WTC11 (cell line): ENCODE measurements around the gene STXBP6. TPM values are rescaled to one million over a fixed set of nuclear protein-coding genes. Genes with fewer than 3 reads are reported as not detected.
A peak's percentile ranks its signal among the peaks of the same experiment; 100 is the strongest.

Source experiments
- ATAC-seq: fragments of 200-7000 bp; cut with Tn5 transposase; 2 replicates; pipeline ENCODE4 v1.10.0; 2021; ENCODE audit warnings: mild to moderate bottlenecking, moderate library complexity
- CTCF ChIA-PET: fragments of 300-600 bp; sonication (Branson Sonifier 250); formaldehyde crosslinking; loops from one replicate; lab custom pipeline; 2021; ENCODE audit warnings: antibody characterized with exemption; lab: Charles Lee
- POLR2A ChIA-PET: fragments of 350-600 bp; sonication (Branson Sonifier 250); formaldehyde crosslinking; loops from one replicate; lab custom pipeline; 2021; ENCODE audit warnings: antibody characterized with exemption; lab: Charles Lee
- DNase-seq: peaks from one replicate; pipeline ENCODE4 v3.0.0; 2021; ENCODE audit warnings: low spot score
- H3K27ac Mint-ChIP-seq: 2 replicates; pipeline ENCODE4 v1.8.0; 2021; ENCODE audit warnings: mixed read lengths
- H3K27me3 Mint-ChIP-seq: 2 replicates; pipeline ENCODE4 v1.8.0; 2021; ENCODE audit warnings: low read depth, mild to moderate bottlenecking, moderate library complexity, mixed read lengths
- H3K36me3 Mint-ChIP-seq: 2 replicates; pipeline ENCODE4 v1.8.0; 2021; ENCODE audit warnings: mixed read lengths
- H3K4me1 Mint-ChIP-seq: 2 replicates; pipeline ENCODE4 v1.8.0; 2022; ENCODE audit warnings: mixed read lengths
- H3K4me3 Mint-ChIP-seq: 2 replicates; pipeline ENCODE4 v1.8.0; 2021; ENCODE audit warnings: mild to moderate bottlenecking, moderate library complexity, mixed read lengths
- H3K9me3 Mint-ChIP-seq: 2 replicates; pipeline ENCODE4 v1.8.0; 2021; ENCODE audit warnings: mixed read lengths
- FOXK1 ChIP-seq: sonication (generic); formaldehyde crosslinking; IDR thresholded peaks from 2 replicates; pipeline ENCODE4 v1.8.0; 2022; ENCODE audit warnings: mild to moderate bottlenecking, moderate library complexity, missing genetic modification reagents
- JUN ChIP-seq: sonication (generic); formaldehyde crosslinking; IDR thresholded peaks from 2 replicates; pipeline ENCODE4 v1.8.0; 2023; ENCODE audit warnings: mild to moderate bottlenecking, missing genetic modification reagents
- MXD4 ChIP-seq: fragments of 250-450 bp; sonication (Bioruptor Pico); IDR thresholded peaks from 2 replicates; pipeline ENCODE4 v1.8.0; 2021; ENCODE audit warnings: mild to moderate bottlenecking, moderate library complexity, borderline replicate concordance
- NFYB ChIP-seq: sonication (generic); formaldehyde crosslinking; conservative IDR thresholded peaks from 2 replicates; pipeline ENCODE4 v1.8.0; 2022; ENCODE audit warnings: low read depth, missing genetic modification reagents
- NR1H2 ChIP-seq: sonication (generic); formaldehyde crosslinking; IDR thresholded peaks from 2 replicates; pipeline ENCODE4 v1.9.0; 2021; ENCODE audit warnings: mild to moderate bottlenecking, moderate library complexity, missing genetic modification reagents
- OVOL2 ChIP-seq: fragments of 250-450 bp; sonication (Bioruptor Pico); IDR thresholded peaks from 2 replicates; pipeline ENCODE4 v1.9.0; 2021; ENCODE audit warnings: mild to moderate bottlenecking, borderline replicate concordance
- RORB ChIP-seq: fragments of 250-450 bp; sonication (Bioruptor Pico); IDR thresholded peaks from 2 replicates; pipeline ENCODE4 v1.9.0; 2021; ENCODE audit warnings: mild to moderate bottlenecking
- SOX15 ChIP-seq: fragments of 250-450 bp; sonication (Bioruptor Pico); IDR thresholded peaks from 2 replicates; pipeline ENCODE4 v1.9.0; 2021; ENCODE audit warnings: mild to moderate bottlenecking
- TEAD4 ChIP-seq: sonication (generic); formaldehyde crosslinking; IDR thresholded peaks from 2 replicates; pipeline ENCODE4 v1.8.0; 2022; ENCODE audit warnings: mild to moderate bottlenecking, missing genetic modification reagents
- ZNF219 ChIP-seq: sonication (generic); formaldehyde crosslinking; IDR thresholded peaks from 2 replicates; pipeline ENCODE4 v1.8.0; 2023; ENCODE audit warnings: missing genetic modification reagents, mild to moderate bottlenecking, borderline replicate concordance
- ZNF396 ChIP-seq: fragments of 250-450 bp; sonication (Bioruptor Pico); IDR thresholded peaks from 2 replicates; pipeline ENCODE4 v1.8.0; 2021; ENCODE audit warnings: mild to moderate bottlenecking, moderate library complexity, borderline replicate concordance
- ZNF423 ChIP-seq: fragments of 250-450 bp; sonication (Bioruptor Pico); IDR thresholded peaks from 2 replicates; pipeline ENCODE4 v2.1.2; 2022; ENCODE audit warnings: mild to moderate bottlenecking, moderate library complexity
- total RNA-seq: library from RNA; stranded (reverse); gene quantifications from 3 replicates; pipeline ENCODE4 v1.2.3, GENCODE V29; 2021
- TF ChIP-seq, protein P1 (sequence below): sonication (generic); formaldehyde crosslinking; IDR thresholded peaks from 2 replicates; pipeline ENCODE4 v1.8.0; 2022; ENCODE audit warnings: mild to moderate bottlenecking, missing genetic modification reagents
- TF ChIP-seq, protein P2 (sequence below): fragments of 250-450 bp; sonication (Bioruptor Pico); IDR thresholded peaks from 2 replicates; pipeline ENCODE4 v1.9.0; 2021; ENCODE audit warnings: mild to moderate bottlenecking, borderline replicate concordance
- TF ChIP-seq, protein P3 (sequence below): sonication (generic); formaldehyde crosslinking; IDR thresholded peaks from 2 replicates; pipeline ENCODE4 v1.8.0; 2022; ENCODE audit warnings: mild to moderate bottlenecking, missing genetic modification reagents
- TF ChIP-seq, protein P4 (sequence below): sonication (generic); formaldehyde crosslinking; IDR thresholded peaks from 2 replicates; pipeline ENCODE4 v1.8.1; 2023; ENCODE audit warnings: mild to moderate bottlenecking, missing genetic modification reagents, moderate library complexity
- TF ChIP-seq, protein P5 (sequence below): sonication (generic); formaldehyde crosslinking; IDR thresholded peaks from 2 replicates; pipeline ENCODE4 v1.8.1; 2023; ENCODE audit warnings: mild to moderate bottlenecking, missing genetic modification reagents, moderate library complexity
- TF ChIP-seq, protein P6 (sequence below): fragments of 250-450 bp; sonication (Bioruptor Pico); IDR thresholded peaks from 2 replicates; pipeline ENCODE4 v2.1.2; 2022; ENCODE audit warnings: mild to moderate bottlenecking, moderate library complexity
- TF ChIP-seq, protein P7 (sequence below): fragments of 250-450 bp; sonication (Bioruptor Pico); IDR thresholded peaks from 2 replicates; pipeline ENCODE4 v1.9.0; 2021; ENCODE audit warnings: mild to moderate bottlenecking

Gene STXBP6
- total RNA-seq, 1 experiment from 2014 or later: 4.2 TPM

DNA sequence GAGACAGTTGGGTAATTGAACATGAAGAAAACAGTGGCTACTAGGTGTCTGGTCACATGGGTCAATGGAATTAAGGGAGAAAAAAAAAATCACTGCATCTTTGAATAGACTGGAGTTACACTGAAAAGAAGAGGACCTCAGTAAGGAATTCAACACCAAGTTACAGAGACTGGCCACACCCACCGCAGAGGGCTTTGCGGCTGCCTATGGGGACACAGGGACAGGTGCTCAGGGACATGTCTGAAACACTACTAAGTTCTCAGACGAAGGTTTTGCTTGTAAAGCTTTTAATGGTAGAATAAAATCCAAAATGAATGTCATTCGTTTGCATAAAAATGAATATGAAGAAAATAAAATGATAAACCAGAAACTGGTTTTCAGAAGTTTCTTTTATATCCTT lies 93.8 kb downstream of the STXBP6 start:
- no peak for TF ChIP-seq NR1H2 (CRISPR knock-in tag)
- TF ChIP-seq, protein P1, sequence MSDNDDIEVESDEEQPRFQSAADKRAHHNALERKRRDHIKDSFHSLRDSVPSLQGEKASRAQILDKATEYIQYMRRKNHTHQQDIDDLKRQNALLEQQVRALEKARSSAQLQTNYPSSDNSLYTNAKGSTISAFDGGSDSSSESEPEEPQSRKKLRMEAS: no peak
- TF ChIP-seq, protein P2, sequence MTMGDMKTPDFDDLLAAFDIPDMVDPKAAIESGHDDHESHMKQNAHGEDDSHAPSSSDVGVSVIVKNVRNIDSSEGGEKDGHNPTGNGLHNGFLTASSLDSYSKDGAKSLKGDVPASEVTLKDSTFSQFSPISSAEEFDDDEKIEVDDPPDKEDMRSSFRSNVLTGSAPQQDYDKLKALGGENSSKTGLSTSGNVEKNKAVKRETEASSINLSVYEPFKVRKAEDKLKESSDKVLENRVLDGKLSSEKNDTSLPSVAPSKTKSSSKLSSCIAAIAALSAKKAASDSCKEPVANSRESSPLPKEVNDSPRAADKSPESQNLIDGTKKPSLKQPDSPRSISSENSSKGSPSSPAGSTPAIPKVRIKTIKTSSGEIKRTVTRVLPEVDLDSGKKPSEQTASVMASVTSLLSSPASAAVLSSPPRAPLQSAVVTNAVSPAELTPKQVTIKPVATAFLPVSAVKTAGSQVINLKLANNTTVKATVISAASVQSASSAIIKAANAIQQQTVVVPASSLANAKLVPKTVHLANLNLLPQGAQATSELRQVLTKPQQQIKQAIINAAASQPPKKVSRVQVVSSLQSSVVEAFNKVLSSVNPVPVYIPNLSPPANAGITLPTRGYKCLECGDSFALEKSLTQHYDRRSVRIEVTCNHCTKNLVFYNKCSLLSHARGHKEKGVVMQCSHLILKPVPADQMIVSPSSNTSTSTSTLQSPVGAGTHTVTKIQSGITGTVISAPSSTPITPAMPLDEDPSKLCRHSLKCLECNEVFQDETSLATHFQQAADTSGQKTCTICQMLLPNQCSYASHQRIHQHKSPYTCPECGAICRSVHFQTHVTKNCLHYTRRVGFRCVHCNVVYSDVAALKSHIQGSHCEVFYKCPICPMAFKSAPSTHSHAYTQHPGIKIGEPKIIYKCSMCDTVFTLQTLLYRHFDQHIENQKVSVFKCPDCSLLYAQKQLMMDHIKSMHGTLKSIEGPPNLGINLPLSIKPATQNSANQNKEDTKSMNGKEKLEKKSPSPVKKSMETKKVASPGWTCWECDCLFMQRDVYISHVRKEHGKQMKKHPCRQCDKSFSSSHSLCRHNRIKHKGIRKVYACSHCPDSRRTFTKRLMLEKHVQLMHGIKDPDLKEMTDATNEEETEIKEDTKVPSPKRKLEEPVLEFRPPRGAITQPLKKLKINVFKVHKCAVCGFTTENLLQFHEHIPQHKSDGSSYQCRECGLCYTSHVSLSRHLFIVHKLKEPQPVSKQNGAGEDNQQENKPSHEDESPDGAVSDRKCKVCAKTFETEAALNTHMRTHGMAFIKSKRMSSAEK (CRISPR knock-in tag): no peak
- TF ChIP-seq ZNF219 (CRISPR knock-in tag): no peak
- TF ChIP-seq TEAD4: no peak
- TF ChIP-seq, protein P3, sequence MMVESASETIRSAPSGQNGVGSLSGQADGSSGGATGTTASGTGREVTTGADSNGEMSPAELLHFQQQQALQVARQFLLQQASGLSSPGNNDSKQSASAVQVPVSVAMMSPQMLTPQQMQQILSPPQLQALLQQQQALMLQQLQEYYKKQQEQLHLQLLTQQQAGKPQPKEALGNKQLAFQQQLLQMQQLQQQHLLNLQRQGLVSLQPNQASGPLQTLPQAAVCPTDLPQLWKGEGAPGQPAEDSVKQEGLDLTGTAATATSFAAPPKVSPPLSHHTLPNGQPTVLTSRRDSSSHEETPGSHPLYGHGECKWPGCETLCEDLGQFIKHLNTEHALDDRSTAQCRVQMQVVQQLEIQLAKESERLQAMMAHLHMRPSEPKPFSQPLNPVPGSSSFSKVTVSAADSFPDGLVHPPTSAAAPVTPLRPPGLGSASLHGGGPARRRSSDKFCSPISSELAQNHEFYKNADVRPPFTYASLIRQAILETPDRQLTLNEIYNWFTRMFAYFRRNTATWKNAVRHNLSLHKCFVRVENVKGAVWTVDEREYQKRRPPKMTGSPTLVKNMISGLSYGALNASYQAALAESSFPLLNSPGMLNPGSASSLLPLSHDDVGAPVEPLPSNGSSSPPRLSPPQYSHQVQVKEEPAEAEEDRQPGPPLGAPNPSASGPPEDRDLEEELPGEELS (CRISPR knock-in tag): no peak
- no peak for TF ChIP-seq NFYB
- TF ChIP-seq, protein P4, sequence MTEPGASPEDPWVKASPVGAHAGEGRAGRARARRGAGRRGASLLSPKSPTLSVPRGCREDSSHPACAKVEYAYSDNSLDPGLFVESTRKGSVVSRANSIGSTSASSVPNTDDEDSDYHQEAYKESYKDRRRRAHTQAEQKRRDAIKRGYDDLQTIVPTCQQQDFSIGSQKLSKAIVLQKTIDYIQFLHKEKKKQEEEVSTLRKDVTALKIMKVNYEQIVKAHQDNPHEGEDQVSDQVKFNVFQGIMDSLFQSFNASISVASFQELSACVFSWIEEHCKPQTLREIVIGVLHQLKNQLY (CRISPR knock-in tag): no peak
- no peak for TF ChIP-seq MXD4
- TF ChIP-seq, protein P5, sequence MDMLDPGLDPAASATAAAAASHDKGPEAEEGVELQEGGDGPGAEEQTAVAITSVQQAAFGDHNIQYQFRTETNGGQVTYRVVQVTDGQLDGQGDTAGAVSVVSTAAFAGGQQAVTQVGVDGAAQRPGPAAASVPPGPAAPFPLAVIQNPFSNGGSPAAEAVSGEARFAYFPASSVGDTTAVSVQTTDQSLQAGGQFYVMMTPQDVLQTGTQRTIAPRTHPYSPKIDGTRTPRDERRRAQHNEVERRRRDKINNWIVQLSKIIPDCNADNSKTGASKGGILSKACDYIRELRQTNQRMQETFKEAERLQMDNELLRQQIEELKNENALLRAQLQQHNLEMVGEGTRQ (CRISPR knock-in tag): no peak
- TF ChIP-seq JUN (CRISPR knock-in tag): no peak
- TF ChIP-seq, protein P6, sequence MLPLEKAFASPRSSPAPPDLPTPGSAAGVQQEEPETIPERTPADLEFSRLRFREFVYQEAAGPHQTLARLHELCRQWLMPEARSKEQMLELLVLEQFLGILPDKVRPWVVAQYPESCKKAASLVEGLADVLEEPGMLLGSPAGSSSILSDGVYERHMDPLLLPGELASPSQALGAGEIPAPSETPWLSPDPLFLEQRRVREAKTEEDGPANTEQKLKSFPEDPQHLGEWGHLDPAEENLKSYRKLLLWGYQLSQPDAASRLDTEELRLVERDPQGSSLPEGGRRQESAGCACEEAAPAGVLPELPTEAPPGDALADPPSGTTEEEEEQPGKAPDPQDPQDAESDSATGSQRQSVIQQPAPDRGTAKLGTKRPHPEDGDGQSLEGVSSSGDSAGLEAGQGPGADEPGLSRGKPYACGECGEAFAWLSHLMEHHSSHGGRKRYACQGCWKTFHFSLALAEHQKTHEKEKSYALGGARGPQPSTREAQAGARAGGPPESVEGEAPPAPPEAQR (CRISPR knock-in tag): no peak
- TF ChIP-seq FOXK1 (CRISPR knock-in tag): no peak
- TF ChIP-seq SOX15 (CRISPR knock-in tag): no peak
- TF ChIP-seq ZNF423 (CRISPR knock-in tag): no peak
- no peak for TF ChIP-seq OVOL2
- TF ChIP-seq, protein P7, sequence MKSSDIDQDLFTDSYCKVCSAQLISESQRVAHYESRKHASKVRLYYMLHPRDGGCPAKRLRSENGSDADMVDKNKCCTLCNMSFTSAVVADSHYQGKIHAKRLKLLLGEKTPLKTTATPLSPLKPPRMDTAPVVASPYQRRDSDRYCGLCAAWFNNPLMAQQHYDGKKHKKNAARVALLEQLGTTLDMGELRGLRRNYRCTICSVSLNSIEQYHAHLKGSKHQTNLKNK (CRISPR knock-in tag): no peak
- TF ChIP-seq ZNF396: no peak
- TF ChIP-seq RORB (CRISPR knock-in tag): no peak
- Mint-ChIP-seq H3K4me3 (no peak overlapping the region), H3K27ac (no peak overlapping the region), H3K36me3 (peaks cover 4% of the 10 kb centered on the region; the same call in 1 of the 2 replicates), H3K4me1 (peaks cover 35% of the 10 kb centered on the region), H3K27me3 (no peaks in the 10 kb centered on the region), H3K9me3 (peaks cover 8% of the 10 kb centered on the region)
- ATAC-seq (no peak), DNase-seq (peak; percentile 12)
- ChIA-PET POLR2A (no interaction called here), CTCF (interaction anchor here (1.1 kb wide), 1 partner anchor 150 kb away, joined by 3 read pairs; no protein-coding TSS in a partner anchor)
